ENCODE data around the gene LANCL2.

The LANCL2 gene

GRCh38 chr7:55431898-55432297, 66.8 kb downstream of the LANCL2 start:
- H3K4me2 ChIP-seq (ENCODE audit: insufficient read depth, low read length): no peak overlapping the region
- H3K4me1 ChIP-seq (ENCODE audit: insufficient read depth, low read length): peaks cover 12% of the 10 kb centered on the region
- no peak for ATAC-seq (ENCODE audit: insufficient read depth, low read depth)
- no peak for DNase-seq
- H2AFZ ChIP-seq (ENCODE audit: low read depth, low read length): no peak overlapping the region
- no peaks in the 10 kb centered on the region for H4K20me1 ChIP-seq (ENCODE audit: insufficient read depth, low read length)
- H3K9me3 ChIP-seq (ENCODE audit: insufficient read depth, low read length, severe bottlenecking): no peaks in the 10 kb centered on the region
- no peak overlapping the region for H3K9ac ChIP-seq (ENCODE audit: low read depth, low read length)
- no peaks in the 10 kb centered on the region; the same call in 1 of the 2 replicates for H3K36me3 ChIP-seq (ENCODE audit: insufficient read depth, low read length)
- H3K27ac ChIP-seq (ENCODE audit: low read length): peak overlapping the region; percentile 28; the same call in 1 of the 2 replicates
- H3K27me3 ChIP-seq (ENCODE audit: insufficient read depth, low read length, poor library complexity): no peaks in the 10 kb centered on the region
- H3K79me2 ChIP-seq (ENCODE audit: insufficient read depth, low read length): no peaks in the 10 kb centered on the region
- no peak overlapping the region for H3K4me3 ChIP-seq (ENCODE audit: low read depth in 1 of 2, low read length in 2 of 2)
- TF ChIP-seq CTCF (IDR thresholded peaks at IDR 0.05; ENCODE audit: borderline replicate concordance, extremely low read depth, low read length, poor library complexity, severe bottlenecking) (no peak), EZH2 (IDR thresholded peaks at IDR 0.05; ENCODE audit: borderline replicate concordance, low read depth, low read length, severe bottlenecking) (no peak)

- Histone ChIP-seq H3K9me3 (ENCODE audit: insufficient read depth, low read length, severe bottlenecking) (no peaks in the 10 kb centered on the region), H3K4me1 (ENCODE audit: insufficient read depth, low read length) (peaks cover 18% of the 10 kb centered on the region), H3K79me2 (ENCODE audit: insufficient read depth, low read length) (no peaks in the 10 kb centered on the region), H3K27me3 (ENCODE audit: insufficient read depth, low read length, poor library complexity) (no peaks in the 10 kb centered on the region), H3K27ac (ENCODE audit: low read length) (no peak overlapping the region), H3K36me3 (ENCODE audit: insufficient read depth, low read length) (no peaks in the 10 kb centered on the region; the same call in 1 of the 2 replicates), H3K4me3 (ENCODE audit: low read depth in 1 of 2, low read length in 2 of 2) (no peak overlapping the region), H3K9ac (ENCODE audit: low read depth, low read length) (no peak overlapping the region), H3K4me2 (ENCODE audit: insufficient read depth, low read length) (no peak overlapping the region), H2AFZ (ENCODE audit: low read depth, low read length) (no peak overlapping the region), H4K20me1 (ENCODE audit: insufficient read depth, low read length) (no peaks in the 10 kb centered on the region)
- TF ChIP-seq CTCF (IDR thresholded peaks at IDR 0.05; ENCODE audit: borderline replicate concordance, extremely low read depth, low read length, poor library complexity, severe bottlenecking) (no peak), EZH2 (IDR thresholded peaks at IDR 0.05; ENCODE audit: borderline replicate concordance, low read depth, low read length, severe bottlenecking) (no peak)
- DNase-seq (no peak), ATAC-seq (ENCODE audit: insufficient read depth, low read depth) (no peak)
Measured at GRCh38 chr7:55432506-55432905, 67.4 kb downstream of the LANCL2 start.

GRCh38 chr7:55432939-55433784, 68.0 kb downstream of the LANCL2 start:
- no peak overlapping the region for H3K27ac ChIP-seq (ENCODE audit: low read length)
- H3K4me2 ChIP-seq (ENCODE audit: insufficient read depth, low read length): no peak overlapping the region
- no peak overlapping the region for H3K9ac ChIP-seq (ENCODE audit: low read depth, low read length)
- ATAC-seq (ENCODE audit: insufficient read depth, low read depth): peak; percentile 73
- H3K79me2 ChIP-seq (ENCODE audit: insufficient read depth, low read length): no peaks in the 10 kb centered on the region
- no peaks in the 10 kb centered on the region for H3K9me3 ChIP-seq (ENCODE audit: insufficient read depth, low read length, severe bottlenecking)
- no peaks in the 10 kb centered on the region; the same call in 1 of the 2 replicates for H3K36me3 ChIP-seq (ENCODE audit: insufficient read depth, low read length)
- no peak for TF ChIP-seq EZH2 (IDR thresholded peaks at IDR 0.05; ENCODE audit: borderline replicate concordance, low read depth, low read length, severe bottlenecking)
- peak; percentile 67 for TF ChIP-seq CTCF (IDR thresholded peaks at IDR 0.05; ENCODE audit: borderline replicate concordance, extremely low read depth, low read length, poor library complexity, severe bottlenecking)
- peaks cover 25% of the 10 kb centered on the region for H3K4me1 ChIP-seq (ENCODE audit: insufficient read depth, low read length)
- H3K27me3 ChIP-seq (ENCODE audit: insufficient read depth, low read length, poor library complexity): no peaks in the 10 kb centered on the region
- DNase-seq: peak; percentile 33
- H3K4me3 ChIP-seq (ENCODE audit: low read depth in 1 of 2, low read length in 2 of 2): no peak overlapping the region
- H4K20me1 ChIP-seq (ENCODE audit: insufficient read depth, low read length): no peaks in the 10 kb centered on the region
- no peak overlapping the region for H2AFZ ChIP-seq (ENCODE audit: low read depth, low read length)

All from DND-41 (cell line).